Tibial nerve (tissue), 4 donors: Measurements from ENCODE around the gene P2RY11. TPM values are rescaled to one million over a fixed set of nuclear protein-coding genes. Genes with fewer than 3 reads are reported as not detected.

Source experiments
- DNase-seq, 2 donors: peaks; one replicate each; pipeline ENCODE4 v3.0.0-alpha.2; 2019; ENCODE audit warnings: low spot score in 2 of 2
- H3K27ac ChIP-seq, 4 donors: fragments of 200-600 bp; sonication (generic) in 3 of 4; one replicate each; pipeline ENCODE4 v1.5.1; 2017 to 2019; ENCODE audit warnings: mild to moderate bottlenecking in 1 of 4
- H3K27me3 ChIP-seq, 2 donors: fragments of 200-600 bp; sonication (generic) in 1 of 2; one replicate each; pipeline versions ENCODE4 v1.5.1 to v1.6.0; 2017 to 2019
- H3K36me3 ChIP-seq, 3 donors: fragments of 200-600 bp; sonication (generic); one replicate each; pipeline ENCODE4 v1.5.1; 2018 to 2019
- H3K4me1 ChIP-seq, 4 donors: fragments of 200-600 bp; sonication (generic) in 3 of 4; one replicate each; pipeline ENCODE4 v1.5.1; 2017 to 2019
- H3K4me3 ChIP-seq, 4 donors: fragments of 200-600 bp; sonication (generic) in 3 of 4; one replicate each; pipeline ENCODE4 v1.5.1; 2017 to 2019; ENCODE audit warnings: mild to moderate bottlenecking in 1 of 4, moderate library complexity in 1 of 4
- H3K9me3 ChIP-seq, 4 donors: fragments of 200-600 bp; sonication (generic) in 3 of 4; one replicate each; pipeline ENCODE4 v1.5.1; 2017 to 2019
- EP300 ChIP-seq, 2 donors: sonication (generic); formaldehyde crosslinking; IDR thresholded peaks; one replicate each; pipeline ENCODE4 v1.6.1; 2017; ENCODE audit warnings: antibody characterized with exemption in 2 of 2, mild to moderate bottlenecking in 1 of 2
- POLR2A ChIP-seq, 2 donors: fragments of 450-650 bp; IDR thresholded peaks; one replicate each; pipeline ENCODE4 v1.6.1; 2017; ENCODE audit warnings: antibody characterized with exemption in 2 of 2, mild to moderate bottlenecking in 2 of 2, moderate library complexity in 2 of 2
- WGBS, 2 donors: methylation state at CpG; one replicate each; pipeline ENCODE4 v1.1.5; 2018; 5-methylcytosine and 5-hydroxymethylcytosine counted together
- small RNA-seq: library from RNA; depleted of rRNA; stranded (forward); fragments of <200 nt; gene quantifications from one replicate; pipeline ENCODE3, GENCODE V24; 2016
- total RNA-seq, 4 donors: library from RNA; depleted of rRNA; stranded (reverse); fragments of >200 nt; gene quantifications; one replicate each; pipeline ENCODE4 v1.1.0, GENCODE V29; 2016
- TF ChIP-seq, protein P1 (sequence below), 5 experiments: fragments of 200-600 bp in 3 of 5; fragments of 450-650 bp in 2 of 5; sonication (generic) in 3 of 5; IDR thresholded peaks; one replicate each; pipeline ENCODE4 v1.5.1; 2016 to 2019; ENCODE audit warnings: antibody characterized with exemption in 5 of 5, mild to moderate bottlenecking in 3 of 5, moderate library complexity in 2 of 5

P2RY11 gene
- total RNA-seq, 4 donors from 2014 or later, result 2.1 to 19.5 (median 4.2) TPM

DNA sequence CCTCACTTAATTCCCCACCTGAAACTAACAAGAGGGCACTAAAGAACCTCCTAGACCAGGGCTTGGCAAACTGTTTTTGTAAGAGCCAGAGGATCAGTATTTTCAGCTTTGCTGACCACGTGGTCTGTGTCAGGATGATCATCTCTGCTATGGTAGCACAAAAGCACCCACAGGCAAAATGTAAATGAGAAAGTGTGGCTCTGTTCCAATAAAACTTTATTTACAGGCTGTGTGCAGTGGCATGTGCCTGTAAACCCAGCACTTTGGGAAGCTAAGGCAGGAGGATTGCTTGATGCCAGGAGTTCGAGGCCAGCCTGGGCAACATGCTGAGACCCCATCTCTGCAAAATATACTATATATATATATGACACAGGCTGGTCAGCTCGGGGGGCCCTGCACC is 52.0 kb downstream of the P2RY11 start:
- H3K4me1 ChIP-seq, result no peaks in the 10 kb centered on the region
- no peak for DNase-seq
- no peak overlapping the region for H3K4me3 ChIP-seq
- peaks cover 4 to 98% (median 22%) of the 10 kb centered on the region in 3 donors for H3K36me3 ChIP-seq
- no peaks in the 10 kb centered on the region for H3K27me3 ChIP-seq
- TF ChIP-seq, protein P1, sequence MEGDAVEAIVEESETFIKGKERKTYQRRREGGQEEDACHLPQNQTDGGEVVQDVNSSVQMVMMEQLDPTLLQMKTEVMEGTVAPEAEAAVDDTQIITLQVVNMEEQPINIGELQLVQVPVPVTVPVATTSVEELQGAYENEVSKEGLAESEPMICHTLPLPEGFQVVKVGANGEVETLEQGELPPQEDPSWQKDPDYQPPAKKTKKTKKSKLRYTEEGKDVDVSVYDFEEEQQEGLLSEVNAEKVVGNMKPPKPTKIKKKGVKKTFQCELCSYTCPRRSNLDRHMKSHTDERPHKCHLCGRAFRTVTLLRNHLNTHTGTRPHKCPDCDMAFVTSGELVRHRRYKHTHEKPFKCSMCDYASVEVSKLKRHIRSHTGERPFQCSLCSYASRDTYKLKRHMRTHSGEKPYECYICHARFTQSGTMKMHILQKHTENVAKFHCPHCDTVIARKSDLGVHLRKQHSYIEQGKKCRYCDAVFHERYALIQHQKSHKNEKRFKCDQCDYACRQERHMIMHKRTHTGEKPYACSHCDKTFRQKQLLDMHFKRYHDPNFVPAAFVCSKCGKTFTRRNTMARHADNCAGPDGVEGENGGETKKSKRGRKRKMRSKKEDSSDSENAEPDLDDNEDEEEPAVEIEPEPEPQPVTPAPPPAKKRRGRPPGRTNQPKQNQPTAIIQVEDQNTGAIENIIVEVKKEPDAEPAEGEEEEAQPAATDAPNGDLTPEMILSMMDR (IDR thresholded peaks at IDR 0.05), result no peak
- TF ChIP-seq EP300 (IDR thresholded peaks at IDR 0.05), result no peak
- TF ChIP-seq POLR2A (IDR thresholded peaks at IDR 0.05), result no peak
- H3K9me3 ChIP-seq, result no peaks in the 10 kb centered on the region
- 88 to 93% methylated on average over 3 of the region's 3 CpGs for WGBS, 2 donors
- no peak overlapping the region for H3K27ac ChIP-seq

Small RNA genes within 50 kb of the gene (small RNA-seq; reads per million reads assigned to genes)
- gene SNORD105, result 91.8 reads per million, percentile 95 among the genes with 10 or more reads in this experiment
- gene SNORD105B, result 5,949 reads per million, percentile 99 among the genes with 10 or more reads in this experiment

Other genes starting within 250 kb of the P2RY11 start
- gene OLFM2, start 175.2 kb upstream of the P2RY11 start, total RNA-seq, result 10 to 100 TPM in 1 of 4 donors, 1 to 10 TPM in 3; 4.8 to 12.6 (median 8.8) TPM
- gene COL5A3, start 101.2 kb upstream of the P2RY11 start, total RNA-seq, result 100 to 1,000 TPM in 1 of 4 donors, 10 to 100 TPM in 3; 41.3 to 102 (median 56.3) TPM
- gene RDH8, start 98.2 kb upstream of the P2RY11 start, total RNA-seq, result not detected
- 10 to 100 TPM; 25.1 to 58.6 (median 43.4) TPM for gene SHFL, start 25.4 kb upstream of the P2RY11 start, total RNA-seq
- gene ANGPTL6, start 9.0 kb upstream of the P2RY11 start, total RNA-seq, result under 1 TPM in 3 of 4 donors, not detected in 1; 0.21 to 0.60 (median 0.22) TPM
- gene PPAN, start 5.3 kb upstream of the P2RY11 start, total RNA-seq, result 10 to 100 TPM; 25.7 to 45.3 (median 35.8) TPM
- 100 to 1,000 TPM; 263 to 326 (median 290) TPM for gene EIF3G, start 8.2 kb downstream of the P2RY11 start, total RNA-seq
- 10 to 100 TPM; 48.2 to 72.9 (median 55.2) TPM for gene DNMT1, start 83.3 kb downstream of the P2RY11 start, total RNA-seq
- gene S1PR2, start 119.6 kb downstream of the P2RY11 start, total RNA-seq, result 10 to 100 TPM; 11.6 to 13.3 (median 12.2) TPM
- gene MRPL4, start 140.5 kb downstream of the P2RY11 start, total RNA-seq, result 10 to 100 TPM; 37.9 to 83.1 (median 47.8) TPM
- gene ICAM1, start 159.4 kb downstream of the P2RY11 start, total RNA-seq, result 10 to 100 TPM; 14.7 to 50.1 (median 43.1) TPM
- gene ICAM4, start 175.3 kb downstream of the P2RY11 start, total RNA-seq, result 1 to 10 TPM in 1 of 4 donors, not detected in 3; 1.3 TPM
- 1 to 10 TPM in 2 of 4 donors, under 1 TPM in 2; 0.21 to 2.7 (median 0.93) TPM for gene ICAM5, start 178.3 kb downstream of the P2RY11 start, total RNA-seq
- gene ZGLP1, start 198.1 kb downstream of the P2RY11 start, total RNA-seq, result 1 to 10 TPM; 2.9 to 4.5 (median 3.5) TPM
- 10 to 100 TPM; 10.0 to 29.1 (median 18.2) TPM for gene FDX2, start 204.3 kb downstream of the P2RY11 start, total RNA-seq
- 10 to 100 TPM; 22.2 to 34.2 (median 24.3) TPM for gene RAVER1, start 221.8 kb downstream of the P2RY11 start, total RNA-seq
- 1 to 10 TPM; 3.1 to 9.8 (median 3.3) TPM for gene ICAM3, start 227.9 kb downstream of the P2RY11 start, total RNA-seq